Measurements from ENCODE around the gene ZNRF3. TPM values are rescaled to one million over a fixed set of nuclear protein-coding genes. Genes with fewer than 3 reads are reported as not detected.

ZNRF3 gene
- total and polyA plus RNA-seq, 9 donors: 7.4 to 24.3 (median 11.6) TPM

DNA sequence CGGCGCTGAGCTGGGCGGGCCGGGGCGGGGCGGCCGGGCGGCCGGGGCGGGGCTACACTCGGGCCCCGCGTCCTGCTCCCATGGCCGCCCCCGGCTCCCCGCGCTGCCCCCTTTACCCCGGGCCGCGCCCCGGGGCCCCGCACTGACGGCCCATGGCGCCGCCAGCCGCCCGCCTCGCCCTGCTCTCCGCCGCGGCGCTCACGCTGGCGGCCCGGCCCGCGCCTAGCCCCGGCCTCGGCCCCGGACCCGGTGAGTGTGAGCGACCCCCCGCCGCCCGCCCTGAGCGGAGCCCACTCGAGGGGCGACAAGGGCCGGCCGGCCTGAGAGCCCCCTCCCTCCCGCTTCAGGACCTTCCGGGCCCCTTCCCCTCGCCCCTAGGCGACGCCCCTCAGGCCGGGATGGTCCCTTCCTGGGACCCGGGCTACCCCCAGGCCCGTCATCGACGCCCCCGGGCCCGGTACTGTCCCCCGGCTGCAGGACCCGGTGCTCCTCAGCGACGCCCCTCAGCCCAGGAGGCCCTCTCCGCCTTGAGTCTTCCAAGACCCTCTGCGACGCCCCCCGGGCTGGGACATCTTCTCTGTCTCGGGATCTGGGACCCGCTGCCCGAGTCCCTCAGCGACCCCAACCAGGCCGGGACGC, 189.7 kb downstream of the ZNRF3 start, which contains the start of gene KREMEN1:
KREMEN1 (plus strand) TSS at position 57 of the 639 bp plus-strand sequence; CDS start at position 153, 96 bp downstream.
- Histone ChIP-seq H3K36me3 (no peaks in the 10 kb centered on the region), H3K4me1 (ENCODE audit: insufficient read depth) (peaks cover 6% of the 10 kb centered on the region), H3K27ac (peak within 1 kb of the TSS; percentile 51 to 61), H3K9me3 (no peaks in the 10 kb centered on the region), H3K27me3 (no peaks in the 10 kb centered on the region), H3K4me3 (peak within 1 kb of the TSS; percentile 92)
- peak; percentile 41 to 68 (median 55) for DNase-seq
- TF ChIP-seq, protein P1, sequence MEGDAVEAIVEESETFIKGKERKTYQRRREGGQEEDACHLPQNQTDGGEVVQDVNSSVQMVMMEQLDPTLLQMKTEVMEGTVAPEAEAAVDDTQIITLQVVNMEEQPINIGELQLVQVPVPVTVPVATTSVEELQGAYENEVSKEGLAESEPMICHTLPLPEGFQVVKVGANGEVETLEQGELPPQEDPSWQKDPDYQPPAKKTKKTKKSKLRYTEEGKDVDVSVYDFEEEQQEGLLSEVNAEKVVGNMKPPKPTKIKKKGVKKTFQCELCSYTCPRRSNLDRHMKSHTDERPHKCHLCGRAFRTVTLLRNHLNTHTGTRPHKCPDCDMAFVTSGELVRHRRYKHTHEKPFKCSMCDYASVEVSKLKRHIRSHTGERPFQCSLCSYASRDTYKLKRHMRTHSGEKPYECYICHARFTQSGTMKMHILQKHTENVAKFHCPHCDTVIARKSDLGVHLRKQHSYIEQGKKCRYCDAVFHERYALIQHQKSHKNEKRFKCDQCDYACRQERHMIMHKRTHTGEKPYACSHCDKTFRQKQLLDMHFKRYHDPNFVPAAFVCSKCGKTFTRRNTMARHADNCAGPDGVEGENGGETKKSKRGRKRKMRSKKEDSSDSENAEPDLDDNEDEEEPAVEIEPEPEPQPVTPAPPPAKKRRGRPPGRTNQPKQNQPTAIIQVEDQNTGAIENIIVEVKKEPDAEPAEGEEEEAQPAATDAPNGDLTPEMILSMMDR (IDR thresholded peaks at IDR 0.05): no peak
- TF ChIP-seq POLR2A (IDR thresholded peaks at IDR 0.05) (no peak), EP300 (IDR thresholded peaks at IDR 0.05) (no peak)
- intact Hi-C loops (cut with DNase I): loop anchor here in 2 of 4 donors (5.0 to 10.0 kb wide), 2 partner anchors 79 to 82 kb away; no protein-coding TSS in a partner anchor
- WGBS, 3 donors: 1 to 3% (median 2%) methylated on average over 15 to 74 of the region's 76 CpGs

DNA sequence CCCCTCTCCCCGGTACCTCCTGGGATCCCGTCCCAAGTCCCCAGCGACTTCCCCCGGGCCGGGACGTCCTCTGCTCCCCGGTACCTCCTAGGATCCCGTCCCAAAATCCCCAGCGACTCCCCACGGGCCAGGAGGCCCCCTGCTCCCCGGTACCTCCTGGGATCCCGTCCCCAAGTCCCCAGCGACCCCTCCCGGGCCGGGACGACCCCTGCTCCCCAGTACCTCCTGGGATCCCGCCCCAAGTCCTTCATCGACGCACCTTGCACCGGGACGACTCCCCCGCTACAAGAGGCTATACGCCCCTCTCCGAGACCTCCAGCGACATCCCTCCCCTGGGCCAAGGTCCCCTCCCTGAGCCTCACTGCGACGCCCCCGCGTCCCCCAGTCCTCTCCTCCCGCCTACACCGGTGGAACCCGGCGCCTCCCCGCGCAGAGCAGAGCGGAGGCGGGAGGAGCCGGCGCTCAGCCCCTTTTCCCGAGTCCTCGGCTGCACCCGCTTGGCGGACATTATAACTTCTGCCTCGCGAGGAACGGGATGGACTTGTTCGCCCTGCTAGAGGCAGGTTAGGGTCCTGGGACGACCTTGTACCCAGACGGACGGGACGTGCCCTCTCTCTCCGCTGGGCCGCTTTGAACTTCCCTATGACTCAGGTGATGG, 190.4 kb downstream of the ZNRF3 start:
- DNase-seq: peak; percentile 52 to 77 (median 69)
- Histone ChIP-seq H3K36me3 (no peaks in the 10 kb centered on the region), H3K27me3 (no peaks in the 10 kb centered on the region), H3K9me3 (no peaks in the 10 kb centered on the region), H3K27ac (peak overlapping the region; percentile 34 to 46), H3K4me3 (peak overlapping the region; percentile 92), H3K4me1 (ENCODE audit: insufficient read depth) (peaks cover 8% of the 10 kb centered on the region)
- TF ChIP-seq EP300 (IDR thresholded peaks at IDR 0.05): no peak
- TF ChIP-seq, protein P1 (IDR thresholded peaks at IDR 0.05): peak in 1 of 3 donors; percentile 25
- TF ChIP-seq POLR2A (IDR thresholded peaks at IDR 0.05): no peak
- WGBS, 3 donors: 1 to 2% (median 1%) methylated on average over 42 to 53 of the region's 53 CpGs
- intact Hi-C loops (cut with DNase I): loop anchor here in 2 of 4 donors (5.0 to 10.0 kb wide), 2 partner anchors 79 to 81 kb away; no protein-coding TSS in a partner anchor

DNA sequence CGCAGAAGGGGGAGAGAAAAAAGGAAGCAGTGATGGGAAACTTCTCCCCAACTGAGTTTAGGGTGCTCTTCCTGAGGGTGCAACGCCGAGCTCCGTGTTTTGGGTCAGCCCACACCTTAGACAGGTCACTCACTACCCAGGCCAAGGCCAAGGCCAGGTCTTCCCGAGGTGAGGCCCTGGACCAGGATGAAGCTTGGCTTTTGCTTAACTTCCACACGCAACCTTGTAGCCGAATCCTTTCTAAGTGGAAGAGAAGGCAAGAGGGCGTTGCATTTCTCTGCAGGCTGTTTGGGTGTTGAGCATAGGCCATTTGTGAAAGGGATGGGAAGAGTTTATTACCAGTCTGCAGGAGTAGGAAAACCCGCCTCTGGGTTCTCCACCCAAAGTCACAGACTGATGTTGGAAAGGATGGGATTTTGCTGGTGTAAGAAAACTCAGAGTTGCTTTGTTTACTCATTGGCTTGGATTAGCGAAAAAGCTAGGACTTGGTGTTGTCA, 191.0 kb downstream of the ZNRF3 start:
- WGBS, 3 donors: 21 to 34% (median 30%) methylated on average over 10 of the region's 10 CpGs
- Histone ChIP-seq H3K4me1 (ENCODE audit: insufficient read depth) (peaks cover 11% of the 10 kb centered on the region), H3K27ac (peak overlapping the region in 1 of 2 donors; percentile 46), H3K36me3 (no peaks in the 10 kb centered on the region), H3K9me3 (no peaks in the 10 kb centered on the region), H3K27me3 (no peaks in the 10 kb centered on the region), H3K4me3 (peak overlapping the region; percentile 92)
- intact Hi-C loops (cut with DNase I): loop anchor here in 2 of 4 donors (5.0 to 10.0 kb wide), 2 partner anchors 78 to 80 kb away; no protein-coding TSS in a partner anchor
- no peak for DNase-seq
- TF ChIP-seq EP300 (IDR thresholded peaks at IDR 0.05) (no peak), POLR2A (IDR thresholded peaks at IDR 0.05) (no peak)
- TF ChIP-seq, protein P1 (IDR thresholded peaks at IDR 0.05): no peak

DNA sequence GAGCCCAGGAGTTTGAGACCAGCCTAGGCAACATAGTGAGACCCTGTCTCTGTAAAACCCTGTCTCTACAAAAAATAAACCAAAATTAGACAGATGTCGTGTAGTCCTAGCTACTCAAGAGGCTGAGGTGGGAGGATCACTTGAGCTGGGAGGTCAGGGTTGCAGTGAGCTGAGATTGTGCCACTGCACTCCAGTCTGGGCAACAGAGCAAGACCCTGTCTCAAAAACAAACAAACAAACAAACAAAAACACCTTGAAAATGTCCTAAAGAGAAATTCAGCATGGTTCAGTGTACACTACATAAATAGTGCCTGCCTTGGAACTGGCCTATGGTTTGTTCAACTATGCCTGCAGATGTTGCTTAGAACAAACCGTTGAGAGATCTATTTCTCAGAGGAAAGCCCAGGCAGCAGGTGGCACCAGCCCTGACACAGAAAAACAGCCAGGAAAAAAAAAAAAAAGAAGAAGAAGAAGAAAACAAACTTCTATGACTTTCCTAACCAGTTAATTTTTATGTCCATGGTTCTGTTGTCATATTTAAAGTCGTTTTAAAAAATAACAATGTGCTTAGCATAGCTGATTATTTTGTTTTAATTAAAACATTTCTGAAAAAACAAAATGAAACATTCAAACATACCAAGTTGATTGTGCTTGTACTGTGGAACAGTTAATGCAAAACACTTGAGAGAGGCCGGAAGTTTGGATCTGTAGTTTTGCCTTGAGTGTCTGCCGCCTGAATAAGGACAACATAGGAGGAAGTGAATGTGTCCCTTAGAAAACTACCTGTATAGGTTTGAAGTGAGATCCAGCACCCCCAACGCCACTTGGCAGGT, 194.9 kb downstream of the ZNRF3 start:
- peaks cover 30% of the 10 kb centered on the region for H3K4me1 ChIP-seq (ENCODE audit: insufficient read depth)
- intact Hi-C loops (cut with DNase I): loop anchor here in 1 of 4 donors (10.0 kb wide), 1 partner anchor 77 kb away; no protein-coding TSS in a partner anchor
- TF ChIP-seq POLR2A (IDR thresholded peaks at IDR 0.05) (no peak), EP300 (IDR thresholded peaks at IDR 0.05) (no peak)
- TF ChIP-seq, protein P1 (IDR thresholded peaks at IDR 0.05): no peak
- H3K9me3 ChIP-seq: no peaks in the 10 kb centered on the region
- H3K4me3 ChIP-seq: no peak overlapping the region
- DNase-seq: peak in 1 of 5 donors; percentile 49
- whole genome bisulfite sequencing, 3 donors: 9 to 31% (median 17%) methylated on average over 6 of the region's 6 CpGs
- no peaks in the 10 kb centered on the region for H3K27me3 ChIP-seq
- peak overlapping the region; percentile 36 to 56 for H3K27ac ChIP-seq
- no peaks in the 10 kb centered on the region for H3K36me3 ChIP-seq
